OCI-LY3 (cell line): ENCODE data around the gene ST6GAL1.

Experiments
- CTCF ChIP-seq: fragments of 200-600, 300-600 bp; sonication (generic); IDR thresholded peaks from 2 replicates; pipeline ENCODE4 v1.5.1; 2014; ENCODE audit warnings: antibody characterized with exemption, low read length, low read depth
- EZH2phosphoT487 ChIP-seq: fragments of 200-600 bp; shearing (Covaris generic); IDR thresholded peaks from 2 replicates; pipeline ENCODE4 v1.6.1; 2018; ENCODE audit warnings: antibody characterized with exemption, mixed run types, low read depth

- TF ChIP-seq CTCF (no peak), EZH2phosphoT487 (no peak)
Observed at GRCh38 chr3:187006864-187007630, 76.7 kb downstream of the ST6GAL1 start.
